NCI-H524 treated with DMSO at 0.1 percent for 48 hours (cell line): ENCODE data around the gene REEP6.
"Not testable (repeated sequence)": the region's sequence is repeated elsewhere in the genome, so short reads cannot be mapped to it uniquely, and the experiment has no call there.

Experiments
- DNase-seq: peaks from one replicate; lab custom pipeline; 2025; lab: John Stamatoyannopoulos, UW

The REEP6 gene

GRCh38 chr19:1507763-1508506 lies 17.0 kb downstream of the REEP6 start:
- peak; percentile 58 for DNase-seq

- no peak for DNase-seq
Observed at GRCh38 chr19:1508507-1508856, 17.5 kb downstream of the REEP6 start.

DNA sequence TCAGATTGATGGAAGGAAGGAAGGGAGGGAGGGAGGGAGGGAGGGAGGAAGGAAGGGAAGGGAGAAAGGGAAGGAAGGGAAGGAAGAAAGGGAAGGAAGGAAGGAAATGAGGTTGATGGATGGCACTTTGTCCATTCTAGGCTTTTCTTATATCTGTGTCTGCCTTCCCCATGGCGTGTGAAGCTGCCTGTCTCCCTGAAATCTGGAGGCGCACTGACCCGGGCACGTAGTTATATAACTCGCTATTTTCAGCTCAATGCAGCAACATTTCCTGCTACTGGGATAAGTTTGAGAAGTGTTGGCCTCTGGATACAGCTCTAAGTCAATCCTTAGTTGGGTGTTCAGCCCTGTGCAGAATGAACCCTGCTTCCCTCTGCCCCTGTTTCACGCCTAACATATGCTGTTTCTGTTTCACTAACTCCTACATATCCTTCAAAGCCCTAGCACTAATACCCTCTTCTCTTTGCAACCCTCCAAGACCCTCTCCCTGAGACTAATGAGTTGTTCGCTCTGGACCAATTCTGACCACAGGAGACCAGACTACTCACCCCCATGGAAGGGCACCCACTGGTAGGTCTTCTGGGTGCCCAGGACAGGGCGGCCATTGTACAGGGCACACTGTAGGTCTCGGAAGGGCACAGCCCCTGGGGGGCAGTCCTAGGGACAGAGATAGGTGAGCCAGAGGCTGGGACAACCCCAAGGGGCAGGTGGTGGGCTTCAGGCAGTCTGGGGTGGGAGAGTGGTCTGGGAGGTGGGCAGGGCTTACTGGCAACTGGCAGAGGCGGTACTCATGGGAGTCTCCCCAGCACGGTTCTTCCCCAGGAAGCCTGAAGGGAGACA lies 18.8 kb downstream of the REEP6 start:
- no peak for DNase-seq

GRCh38 chr19:1510442-1510806 lies 19.4 kb downstream of the REEP6 start:
- no peak for DNase-seq

- DNase-seq, result no peak
Observed at GRCh38 chr19:1510807-1511206, 19.8 kb downstream of the REEP6 start.

- DNase-seq, result no peak
Observed at GRCh38 chr19:1511318-1512317, 20.6 kb downstream of the REEP6 start.

GRCh38 chr19:1512671-1513498 lies 21.9 kb downstream of the REEP6 start, which contains the start of gene ADAMTSL5:
Gene ADAMTSL5 (minus strand): TSS chr19:1513019. CDS start chr19:1510943, 2,076 bp downstream.
- DNase-seq, result no peak

- DNase-seq, result no peak
Observed at GRCh38 chr19:1513499-1514294, 22.7 kb downstream of the REEP6 start.

DNA sequence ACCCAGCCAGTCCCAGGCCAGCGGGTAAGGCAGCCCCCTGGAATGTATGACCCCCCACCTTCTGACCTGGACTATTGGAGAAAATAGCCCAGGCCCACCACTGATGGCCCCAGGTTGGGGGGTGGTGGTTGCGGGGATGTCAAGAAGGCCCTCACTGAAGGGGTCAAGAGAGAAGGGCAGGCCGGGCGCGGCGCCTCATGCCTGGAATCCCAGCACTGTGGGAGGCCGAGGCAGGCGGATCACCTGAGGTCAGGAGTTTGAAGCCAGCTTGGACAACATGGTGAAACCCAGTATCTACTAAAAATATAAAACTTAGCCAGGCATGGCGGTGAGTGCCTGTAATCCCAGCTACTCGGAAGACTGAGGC lies 23.3 kb downstream of the REEP6 start:
- DNase-seq, result no peak

DNA sequence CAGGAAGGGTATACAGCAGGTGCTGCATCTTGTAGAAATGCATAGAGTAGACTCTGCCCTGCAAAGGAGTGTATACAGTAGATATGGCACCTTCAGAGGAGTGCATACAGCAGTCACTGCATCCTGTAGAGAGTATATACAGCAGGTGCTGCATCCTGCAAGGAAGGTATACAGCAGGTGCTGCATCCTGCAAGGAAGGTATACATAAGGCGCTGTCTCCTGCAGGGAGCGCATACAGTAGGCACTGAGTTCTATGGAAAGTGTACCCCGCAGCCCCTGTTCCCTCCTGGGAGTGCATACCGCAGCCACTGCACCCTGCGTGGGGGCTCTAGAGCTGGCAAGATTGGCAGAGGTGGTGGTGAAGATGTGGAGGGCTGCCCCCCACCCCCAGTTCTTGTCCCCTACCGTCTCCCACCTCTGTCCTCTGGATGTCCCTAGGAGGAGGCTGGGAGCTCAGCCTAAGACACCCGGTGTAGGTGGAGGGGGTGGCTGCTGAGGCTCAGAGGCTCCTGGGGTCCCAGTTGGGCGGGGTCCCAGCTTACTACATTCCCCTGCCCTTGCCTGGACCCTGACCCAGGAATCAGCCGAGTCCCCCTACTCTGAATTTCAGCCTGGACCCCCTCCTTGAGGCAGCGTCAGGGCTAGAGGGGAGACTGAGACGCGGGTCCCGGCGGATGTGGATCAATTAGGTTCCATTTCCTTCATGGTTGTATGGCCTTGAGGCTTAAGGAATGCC lies 24.2 kb downstream of the REEP6 start:
- no peak for DNase-seq

- no peak for DNase-seq
Observed at GRCh38 chr19:1516395-1516753, 25.4 kb downstream of the REEP6 start.

DNA sequence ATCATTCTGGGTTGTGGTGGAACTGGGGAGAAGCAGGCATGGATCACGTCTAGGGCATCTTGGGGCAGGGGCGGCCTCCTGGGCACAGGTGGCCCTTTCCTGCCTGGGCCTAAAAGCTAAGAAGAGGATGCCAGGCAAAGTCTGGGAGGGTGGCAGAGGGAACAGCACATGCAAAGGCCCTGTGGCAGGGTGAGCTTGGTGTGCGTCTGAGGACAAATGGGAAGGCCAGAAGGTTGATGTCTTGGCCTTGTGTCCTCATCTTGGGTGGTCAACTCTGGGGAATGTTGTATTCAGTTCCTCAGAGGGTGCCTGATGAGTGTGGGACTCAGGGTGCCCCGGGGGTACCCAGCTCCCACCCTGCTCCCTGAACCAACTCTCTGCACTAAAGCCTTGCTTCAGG lies 27.5 kb downstream of the REEP6 start:
- DNase-seq, result no peak

- not testable (repeated sequence) for DNase-seq
Observed at GRCh38 chr19:1519802-1520201, 28.8 kb downstream of the REEP6 start.

DNA sequence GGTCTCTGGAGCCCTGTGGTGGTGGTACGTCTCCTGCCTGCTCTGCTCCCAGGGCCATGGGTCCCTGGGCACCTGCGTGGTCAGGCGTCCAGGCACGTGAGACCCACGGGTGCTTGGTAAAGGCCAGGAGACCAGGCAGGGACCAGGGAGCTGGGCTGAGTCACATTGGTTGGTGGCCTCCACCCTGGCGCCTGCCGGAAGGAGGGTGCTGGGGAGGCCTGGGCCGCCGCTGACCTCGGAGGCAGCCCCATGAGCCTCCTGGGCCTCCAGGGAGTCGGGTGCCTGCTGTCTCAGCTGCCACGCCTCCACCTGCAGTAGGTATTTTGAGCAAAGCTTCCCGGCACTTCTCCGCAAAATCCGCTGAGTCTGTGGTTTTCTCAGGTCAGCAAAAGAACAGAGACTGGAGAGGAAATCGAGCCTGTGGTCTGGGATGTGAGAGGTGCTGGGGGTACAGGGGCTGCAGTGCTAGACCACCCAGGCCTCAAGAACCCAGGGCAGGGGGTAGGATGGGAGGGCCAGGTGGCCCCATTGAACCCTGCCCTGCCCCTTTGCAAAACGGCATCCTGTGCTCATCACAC lies 29.3 kb downstream of the REEP6 start:
- no peak for DNase-seq

- no peak for DNase-seq
Observed at GRCh38 chr19:1521636-1522035, 30.7 kb downstream of the REEP6 start.

- no peak for DNase-seq
Observed at GRCh38 chr19:1522061-1522460, 31.1 kb downstream of the REEP6 start.

GRCh38 chr19:1522838-1523237 lies 31.9 kb downstream of the REEP6 start:
- no peak for DNase-seq

DNA sequence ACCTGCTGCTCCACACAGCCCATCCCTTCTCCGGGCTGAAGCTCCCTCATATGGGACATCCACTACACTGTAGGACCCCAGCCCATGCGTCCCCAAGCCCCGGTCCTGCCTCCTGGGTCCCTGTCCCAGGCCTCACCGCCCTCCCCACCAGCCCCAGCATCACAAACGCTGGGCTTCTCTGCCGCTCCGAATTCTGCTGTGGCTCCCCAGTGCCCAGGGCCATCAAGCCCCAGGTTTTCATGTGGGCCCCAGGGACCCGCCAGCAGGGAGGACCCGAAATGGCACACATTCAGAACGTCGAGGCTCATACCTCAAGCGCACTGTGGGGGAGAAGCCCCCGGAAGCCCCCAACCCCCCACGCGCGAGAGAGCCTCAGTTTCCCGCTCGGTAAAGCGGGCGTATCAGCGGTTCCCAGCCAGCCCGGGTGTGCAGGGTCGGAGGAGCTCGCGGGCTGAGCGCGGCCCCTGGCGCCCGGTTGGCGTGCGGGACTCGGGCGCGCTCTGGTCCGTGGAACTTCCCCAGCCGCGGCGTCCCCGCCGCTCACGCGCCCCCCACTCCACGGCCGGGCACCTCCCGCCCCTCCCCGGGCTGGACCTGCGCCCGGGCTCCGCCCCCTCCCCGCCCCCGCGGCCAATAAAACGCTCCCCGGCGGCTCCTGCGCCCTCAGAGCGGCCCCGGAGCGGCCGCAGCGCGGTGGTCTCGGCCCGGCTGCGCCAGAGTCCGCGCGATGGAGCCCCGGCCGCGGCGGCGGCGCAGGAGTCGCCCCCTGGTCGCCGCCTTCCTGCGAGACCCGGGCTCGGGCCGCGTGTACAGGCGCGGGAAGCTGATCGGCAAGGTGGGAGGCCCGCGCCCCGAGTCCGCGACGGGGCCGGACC lies 32.7 kb downstream of the REEP6 start, which contains the start of gene PLK5:
Gene PLK5, plus strand, starts transcription at position 666 of the 875 bp plus-strand sequence. CDS start 2,920 bp downstream, outside the sequence.
- no peak for DNase-seq
